NCI-H2029 (cell line): ENCODE data around the gene FLRT1.

Experiments
- DNase-seq: peaks from one replicate; lab custom pipeline; 2025; lab: John Stamatoyannopoulos, UW

FLRT1 gene

DNA sequence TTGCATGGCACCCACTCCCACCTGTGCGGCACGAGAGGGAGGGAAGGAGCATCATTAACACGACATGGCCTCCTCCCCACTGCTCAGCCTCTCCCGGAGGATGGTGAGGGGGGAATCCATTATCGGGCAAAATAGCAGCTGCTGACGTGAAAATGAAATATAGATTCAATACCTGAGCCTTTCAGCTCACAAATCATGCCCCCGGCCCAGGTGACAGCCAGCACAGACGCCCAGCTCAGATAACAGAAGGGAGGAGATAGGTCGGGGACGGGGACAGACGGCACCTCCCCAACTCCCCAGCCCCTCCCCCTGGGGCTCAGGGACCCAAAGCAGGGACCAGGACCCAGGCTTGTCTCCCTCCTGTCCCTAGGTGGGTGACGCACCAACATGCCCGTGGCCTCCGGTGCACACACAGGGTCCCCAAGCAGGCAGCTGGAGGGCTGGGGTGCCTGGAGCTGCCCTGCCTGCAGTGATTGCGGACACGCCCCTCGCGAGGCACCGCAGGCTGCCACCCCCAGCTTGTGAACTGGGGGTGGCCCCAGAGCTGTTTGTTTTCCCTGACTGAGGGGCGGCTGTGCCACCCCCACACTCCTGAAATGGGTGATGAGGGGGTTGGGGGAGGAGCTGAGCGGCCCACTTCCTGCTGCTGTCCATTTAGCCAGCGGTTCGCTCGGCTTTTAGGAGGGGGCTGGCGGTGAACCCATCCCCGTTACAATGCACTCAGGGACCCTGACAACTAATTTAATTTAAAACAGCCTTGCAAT lies 31.7 kb downstream of the FLRT1 start:
- no peak for DNase-seq

DNA sequence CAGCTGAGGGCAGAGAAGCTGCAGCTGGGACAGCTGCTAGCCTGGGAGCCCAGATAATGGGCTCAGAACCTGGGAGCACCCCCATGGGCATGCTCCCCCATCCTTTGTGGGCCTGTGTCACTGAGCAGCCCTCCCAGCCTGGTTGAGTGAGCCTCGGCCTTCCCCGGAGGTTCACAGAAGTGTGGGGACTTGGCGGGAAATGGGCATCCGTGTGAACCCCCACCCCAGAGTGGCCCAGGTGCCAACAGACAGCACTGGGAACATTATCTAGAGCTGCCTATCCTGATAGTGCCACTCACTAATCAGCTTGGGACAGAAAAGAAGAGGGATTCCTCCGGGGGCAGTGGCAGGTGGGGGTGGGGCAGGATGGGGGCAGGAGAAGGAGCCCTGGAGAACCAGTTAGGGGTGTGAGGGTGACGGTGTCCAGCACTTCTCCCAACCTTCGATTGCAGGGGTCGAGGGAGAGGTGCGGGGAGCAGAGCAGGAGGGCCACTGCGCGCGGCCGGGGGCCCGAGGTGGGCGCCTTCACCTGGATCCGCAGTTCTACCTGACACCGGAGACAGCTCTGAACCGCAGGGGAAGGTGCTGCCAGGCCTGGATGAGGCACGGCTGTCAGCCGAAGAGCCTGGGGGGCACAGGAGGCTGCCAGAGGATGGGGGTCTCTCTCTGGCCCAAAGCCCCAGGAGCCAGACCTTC lies 33.1 kb downstream of the FLRT1 start:
- no peak for DNase-seq

DNA sequence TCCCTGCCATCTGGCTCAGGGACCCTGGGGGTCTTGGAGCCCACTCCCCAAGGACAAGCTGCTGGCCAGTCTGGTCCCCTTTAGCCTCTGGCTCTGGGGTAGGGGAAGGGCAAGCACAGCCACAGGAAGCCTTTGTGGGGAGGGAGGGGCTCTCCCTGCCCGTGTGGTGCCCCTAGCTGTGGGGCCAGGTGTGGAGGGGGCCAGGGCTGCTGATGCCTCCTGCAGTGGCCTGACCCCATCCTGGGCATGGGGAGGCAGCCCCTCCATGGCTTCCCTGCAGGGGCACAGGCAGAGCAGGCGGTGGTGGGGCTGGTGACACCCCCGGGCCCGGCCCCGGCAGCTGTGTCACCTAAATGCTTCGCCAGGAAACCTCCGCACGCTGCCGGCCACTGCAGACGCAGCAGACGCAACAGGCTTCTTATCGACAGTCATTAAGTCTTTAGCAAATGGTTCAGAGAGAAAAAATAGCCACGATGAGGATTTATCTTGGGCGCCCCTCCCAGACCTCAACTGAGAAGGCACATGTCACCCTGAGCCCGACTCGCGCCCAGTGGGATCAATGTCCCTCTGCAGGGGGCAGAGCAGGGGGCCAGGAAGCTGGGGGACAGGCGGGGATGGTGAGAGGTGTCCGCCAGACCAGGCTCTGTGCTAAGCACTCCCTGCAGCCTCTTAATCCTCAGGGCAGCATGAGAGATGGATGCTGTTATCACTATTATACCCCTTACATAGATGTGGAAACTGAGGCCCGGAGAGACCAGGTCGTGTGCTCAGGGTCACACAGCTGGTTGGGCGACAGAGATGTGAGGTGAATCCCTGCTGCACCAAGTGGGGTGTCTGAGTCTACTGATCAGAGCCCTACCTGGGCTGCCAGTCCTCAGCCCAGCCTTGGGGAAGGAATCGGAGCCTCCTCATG lies 33.9 kb downstream of the FLRT1 start:
- DNase-seq, result no peak

DNA sequence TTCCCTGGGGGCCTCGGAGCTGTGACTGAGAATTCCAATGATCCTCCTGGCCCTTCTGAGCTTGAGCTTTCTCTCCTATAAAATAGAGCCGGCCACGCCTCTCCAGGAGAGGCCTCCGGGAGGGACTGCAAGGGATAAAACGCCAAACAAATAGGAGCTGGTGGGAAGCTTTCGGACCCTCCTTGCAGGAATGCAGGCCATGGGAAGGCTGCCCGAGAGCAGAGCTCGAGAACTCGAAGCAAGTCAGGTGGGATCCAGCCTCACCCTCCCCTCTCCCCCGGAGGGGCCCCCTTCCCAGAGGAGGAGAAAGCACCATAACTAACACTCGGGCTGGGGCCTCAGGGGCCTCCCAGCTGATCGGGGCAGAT lies 34.6 kb downstream of the FLRT1 start:
- no peak for DNase-seq

DNA sequence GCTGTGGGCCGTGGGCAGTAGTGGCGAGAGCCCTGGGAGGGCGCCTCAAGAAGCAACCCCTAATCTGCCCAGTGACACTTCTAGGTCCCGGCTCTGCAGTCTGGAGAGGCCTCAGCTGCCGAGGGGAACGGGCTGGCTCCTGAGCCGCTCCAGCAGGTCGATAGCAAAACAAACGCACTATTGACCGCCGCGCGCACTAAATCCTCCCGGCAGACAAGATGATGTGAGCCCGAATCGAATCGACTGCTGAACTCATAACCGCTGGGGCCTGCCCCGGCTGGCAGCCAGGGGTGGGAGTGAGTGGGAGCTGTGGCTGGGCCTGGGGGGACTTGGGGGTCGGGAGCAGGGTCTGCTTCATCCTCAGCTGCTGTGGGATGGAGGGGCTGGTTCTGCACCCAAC lies 36.1 kb downstream of the FLRT1 start:
- no peak for DNase-seq

DNA sequence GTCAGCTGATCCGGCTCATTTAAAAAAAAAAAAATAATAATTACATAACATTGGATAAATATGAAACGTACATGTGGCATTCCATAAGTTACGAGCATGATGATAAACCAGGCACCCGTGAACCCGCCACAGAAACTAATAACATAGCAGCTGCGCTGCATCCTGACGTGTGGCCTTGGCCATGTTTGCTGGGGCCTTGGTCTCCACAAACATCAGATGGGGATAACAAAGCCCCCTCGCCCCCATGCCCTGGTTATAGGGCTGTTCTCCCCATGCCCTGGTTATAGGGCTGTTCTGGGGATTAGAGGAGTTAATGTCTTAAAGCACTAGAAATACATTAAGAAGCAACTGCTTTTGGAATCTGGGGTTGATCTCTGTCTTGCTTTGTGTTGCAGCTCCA lies 36.7 kb downstream of the FLRT1 start:
- DNase-seq, result no peak

DNA sequence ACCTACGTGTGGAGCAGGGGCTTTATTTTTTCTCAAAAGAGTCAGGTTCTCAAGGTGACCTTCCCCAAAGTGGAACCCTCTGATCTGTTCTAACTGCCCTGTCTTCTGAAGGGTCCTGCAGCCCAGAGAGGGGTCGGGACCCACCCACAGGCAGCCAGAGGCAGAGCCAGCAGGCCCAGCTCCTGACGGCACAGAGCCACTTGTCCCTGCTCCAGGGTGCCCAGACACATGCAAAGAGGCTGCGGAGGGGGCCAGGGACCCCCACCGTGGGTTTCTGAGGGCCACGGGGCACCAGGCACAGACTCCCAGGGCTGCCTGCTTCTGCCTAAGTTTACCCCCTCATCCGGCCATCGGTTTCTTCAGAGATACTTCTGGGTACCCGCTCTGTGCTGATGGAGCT lies 37.1 kb downstream of the FLRT1 start:
- DNase-seq, result no peak

DNA sequence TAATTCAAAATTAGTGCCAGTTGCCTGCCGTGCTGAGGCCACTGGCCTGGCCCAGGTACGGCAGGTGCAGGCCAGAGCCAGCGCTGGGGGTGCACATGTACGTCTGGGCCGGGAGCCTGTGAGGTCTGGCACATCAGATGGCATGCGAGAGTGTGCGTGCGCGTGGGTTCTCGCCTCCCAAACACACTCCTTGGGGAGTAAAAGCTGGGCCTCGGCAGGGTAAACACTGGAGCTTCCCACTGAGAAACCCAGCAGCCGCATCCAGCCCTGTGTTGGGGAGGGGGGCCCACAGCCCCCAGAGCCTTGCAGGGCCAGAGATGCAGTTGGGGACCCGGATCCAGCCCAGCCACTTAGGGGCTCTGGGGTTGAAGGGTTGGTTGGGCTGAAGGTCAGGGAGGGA lies 37.8 kb downstream of the FLRT1 start:
- DNase-seq, result no peak

DNA sequence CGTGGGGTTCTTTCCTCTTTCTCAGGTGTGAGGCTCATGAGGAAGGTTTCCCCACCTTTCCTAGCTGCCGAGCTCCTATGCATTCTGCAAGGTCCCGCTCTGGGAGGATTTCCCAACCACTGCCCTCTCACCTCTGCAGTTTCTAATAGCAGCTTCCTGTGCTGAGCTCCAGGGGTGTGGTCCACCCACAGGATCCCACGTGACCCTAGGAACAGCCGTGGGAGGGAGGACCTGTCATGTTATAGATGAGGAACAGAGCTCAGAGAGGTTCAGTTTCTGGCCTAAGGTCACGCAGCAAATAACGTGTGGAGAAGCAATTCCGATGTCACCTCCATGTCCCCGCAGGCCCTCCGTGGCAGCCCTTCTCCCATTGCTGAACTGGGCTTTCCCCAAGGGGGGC lies 38.5 kb downstream of the FLRT1 start:
- no peak for DNase-seq

DNA sequence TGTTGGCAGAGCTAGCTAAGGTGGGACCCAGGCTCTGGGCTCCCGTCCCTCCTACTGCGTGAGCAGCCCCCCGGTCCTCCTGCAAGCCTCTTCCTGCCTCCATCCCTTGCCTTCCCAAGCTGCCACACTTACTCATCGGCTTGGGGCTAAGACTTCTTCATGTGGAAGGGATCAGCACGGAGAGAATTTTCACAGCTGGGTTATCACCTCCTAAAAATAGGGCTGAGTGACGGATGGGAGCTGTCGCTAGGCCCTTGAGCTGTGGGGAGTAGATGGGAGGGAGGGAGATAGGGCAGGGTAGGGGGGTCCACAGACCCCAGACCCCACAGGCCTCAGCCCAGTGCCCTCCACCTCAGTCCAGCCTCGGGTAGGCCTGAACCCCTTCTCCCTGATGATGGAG lies 41.0 kb downstream of the FLRT1 start:
- DNase-seq, result no peak

DNA sequence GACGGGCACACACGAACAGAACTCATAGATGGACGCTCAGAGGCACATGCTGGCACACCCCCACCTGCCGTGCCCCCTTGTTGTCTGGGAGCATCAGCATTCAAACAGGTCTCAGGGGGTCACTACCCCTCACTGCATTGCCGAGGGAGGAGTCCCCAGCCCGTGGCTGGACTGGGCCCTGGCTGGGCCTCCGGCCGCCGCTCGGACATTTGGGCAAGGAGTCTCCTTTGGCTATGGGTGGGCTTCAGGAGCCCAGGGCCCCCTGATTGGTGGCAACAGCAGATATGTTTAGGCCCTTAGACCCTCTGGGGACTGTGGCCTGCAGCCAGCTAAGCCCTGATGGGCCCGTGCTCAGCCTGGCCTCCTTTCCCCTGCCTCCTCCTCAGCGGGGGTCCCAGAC lies 41.9 kb downstream of the FLRT1 start:
- DNase-seq, result no peak

DNA sequence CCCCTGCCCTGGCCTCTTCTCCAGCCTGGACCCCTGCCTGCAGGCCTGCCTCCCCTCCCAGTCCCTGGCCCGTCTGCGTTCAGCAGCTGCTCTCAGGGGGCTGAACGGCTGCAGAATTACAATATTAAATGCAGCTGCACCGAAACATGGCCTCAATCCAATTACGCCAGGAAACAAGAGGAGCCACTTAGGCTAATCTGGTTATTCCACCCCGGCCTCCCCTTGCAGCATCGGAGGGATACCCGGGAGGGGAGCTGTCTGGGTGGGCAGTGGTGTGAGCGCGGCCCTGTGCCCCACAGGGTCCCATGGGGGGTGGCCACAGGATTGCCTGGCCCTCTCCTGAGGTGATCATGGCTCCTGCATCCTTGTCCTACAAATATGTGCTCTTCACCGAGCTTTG lies 42.6 kb downstream of the FLRT1 start:
- DNase-seq, result peak; percentile 41

DNA sequence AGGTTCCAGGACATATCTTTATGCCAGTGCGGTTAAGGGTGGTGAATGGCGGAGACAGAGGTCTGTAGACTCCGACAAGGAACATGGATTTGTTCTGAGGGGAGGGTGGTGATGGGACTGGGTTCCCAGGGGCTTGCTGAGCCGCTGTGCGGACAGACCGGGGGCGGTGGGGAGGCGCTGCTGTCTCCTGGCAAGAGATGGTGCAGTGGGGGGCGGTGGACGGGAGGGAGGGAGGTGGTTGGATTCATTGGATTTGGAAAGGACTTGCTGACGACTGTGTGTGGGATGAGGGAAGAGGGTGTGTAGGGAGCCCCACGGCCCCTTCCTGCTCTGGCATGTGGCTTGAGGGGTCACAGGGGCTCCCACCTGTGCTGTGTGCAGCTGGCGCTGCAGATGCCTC lies 43.2 kb downstream of the FLRT1 start:
- DNase-seq, result no peak

DNA sequence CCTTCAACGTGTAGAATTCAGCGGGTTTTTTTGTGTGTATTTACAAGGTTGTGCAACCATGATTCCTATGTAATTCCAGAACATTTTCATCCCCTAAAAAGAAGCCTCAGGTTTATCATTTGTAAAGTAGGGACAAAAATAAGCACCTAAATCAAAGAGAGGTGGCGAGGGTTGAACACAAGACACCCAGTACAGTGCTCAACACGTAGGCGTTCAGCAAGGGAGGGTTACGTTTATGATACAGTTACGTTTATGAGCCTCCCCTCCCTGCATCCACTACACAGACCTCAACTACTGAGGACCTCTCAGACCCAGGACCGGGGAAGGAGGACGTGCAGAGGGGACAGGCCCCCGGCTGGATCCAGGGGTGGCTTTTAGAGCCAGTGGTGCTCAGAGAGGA lies 44.7 kb downstream of the FLRT1 start:
- no peak for DNase-seq

DNA sequence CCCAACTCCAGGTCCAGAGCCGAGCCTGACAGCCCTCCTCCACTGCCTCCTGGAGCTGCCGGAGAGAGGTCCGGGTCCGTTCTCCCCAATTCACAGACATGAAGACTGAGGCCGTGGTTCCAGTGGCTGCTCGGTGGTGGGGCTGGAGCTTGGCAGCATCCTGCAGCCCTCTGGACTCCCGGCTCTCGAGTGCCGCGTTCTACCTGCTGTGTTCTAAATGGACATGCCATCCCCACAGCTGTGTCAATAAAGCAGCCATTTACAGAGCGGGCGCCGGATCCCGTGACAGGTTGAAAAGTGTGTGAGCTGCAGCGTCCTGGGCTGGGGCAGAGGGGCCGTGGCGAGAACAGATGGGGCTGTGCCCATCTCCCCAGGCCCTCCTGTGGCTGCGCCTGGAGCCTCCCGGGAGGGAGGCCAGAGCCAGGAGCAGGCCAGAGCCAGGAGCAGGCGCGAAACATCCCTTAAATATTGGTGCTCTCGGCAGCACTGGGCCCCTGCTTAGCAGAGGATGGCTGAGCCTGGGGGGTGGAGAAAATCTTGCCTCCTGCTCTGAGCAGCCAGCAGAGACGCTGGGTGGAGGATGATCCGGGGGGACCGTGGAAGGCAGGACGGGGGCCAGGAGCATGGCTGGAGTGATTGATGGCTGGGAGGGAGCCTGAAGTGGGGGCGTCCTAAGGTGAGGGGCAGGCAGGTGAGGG lies 46.2 kb downstream of the FLRT1 start:
- peak; percentile 90 for DNase-seq

DNA sequence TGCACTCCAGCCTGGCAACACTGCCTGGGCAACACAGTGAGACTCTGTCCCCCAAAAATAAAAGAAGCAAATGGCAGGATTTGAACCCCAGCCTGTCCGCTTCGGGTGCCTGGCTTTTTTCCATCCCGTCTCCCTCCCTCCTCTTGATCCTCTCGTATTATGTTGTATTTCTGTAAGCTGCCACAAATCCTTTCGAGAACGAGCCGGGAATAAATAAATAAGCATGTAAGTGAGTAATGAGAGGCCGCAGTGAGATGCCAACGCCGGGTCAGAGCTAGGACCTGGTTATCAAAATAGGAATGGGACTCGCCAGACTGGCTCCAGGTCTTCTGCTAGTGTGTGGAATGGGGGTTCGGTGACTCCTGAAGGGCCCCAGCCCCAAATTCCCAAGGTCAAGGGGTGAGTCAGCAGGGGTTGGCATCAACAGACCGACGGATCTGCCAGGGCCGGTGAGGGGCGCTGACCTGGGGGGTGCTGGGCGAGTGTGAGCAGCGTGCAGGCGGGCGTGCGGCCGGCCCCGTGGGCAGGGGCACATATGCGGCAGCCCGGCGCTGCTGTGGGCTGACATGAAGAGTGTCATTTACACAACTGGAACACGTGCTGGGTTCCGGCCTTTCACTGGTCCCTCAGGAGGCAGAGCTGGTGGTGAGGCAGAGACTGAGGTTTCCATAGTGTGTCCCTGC lies 47.8 kb downstream of the FLRT1 start:
- DNase-seq, result no peak

DNA sequence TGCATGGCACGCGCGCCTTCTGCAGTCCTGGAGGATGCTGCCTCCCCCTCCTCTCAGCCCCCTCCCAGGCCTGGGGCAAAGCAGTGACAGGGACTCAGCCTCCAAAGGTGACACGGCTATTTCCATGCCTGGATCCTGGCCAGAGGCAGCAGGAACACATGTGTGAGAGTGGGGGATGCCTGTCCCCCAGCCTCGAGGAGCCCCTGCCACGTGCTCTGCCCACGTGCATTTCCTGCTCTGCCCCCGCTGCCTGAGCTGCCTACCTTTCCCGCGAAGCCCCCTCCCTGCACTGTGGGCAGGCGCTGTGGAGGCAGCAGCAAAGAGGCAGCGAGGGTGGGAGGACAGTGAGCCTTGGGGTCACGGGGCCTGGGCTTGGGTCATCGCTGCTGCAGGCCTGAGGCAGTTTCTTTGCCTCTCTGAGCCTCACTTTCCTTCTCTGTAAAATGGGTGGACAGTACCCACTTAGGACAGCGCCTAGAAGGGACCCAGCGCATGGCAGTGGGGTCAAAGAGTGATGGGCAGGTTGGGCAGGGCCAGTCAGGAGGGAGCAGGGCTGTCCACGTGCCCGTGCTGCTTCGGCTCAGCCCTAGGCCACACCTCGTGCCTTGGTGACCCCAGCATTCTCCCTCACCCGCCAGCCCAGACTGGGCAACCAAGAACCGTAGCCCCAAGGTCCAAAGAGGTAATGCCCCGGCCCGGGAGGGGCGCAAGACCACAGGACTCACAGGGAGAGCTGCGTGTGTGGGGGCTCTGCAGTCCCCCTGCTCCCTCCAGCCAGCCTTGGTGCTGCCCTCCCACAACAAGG lies 48.6 kb downstream of the FLRT1 start:
- DNase-seq, result no peak

DNA sequence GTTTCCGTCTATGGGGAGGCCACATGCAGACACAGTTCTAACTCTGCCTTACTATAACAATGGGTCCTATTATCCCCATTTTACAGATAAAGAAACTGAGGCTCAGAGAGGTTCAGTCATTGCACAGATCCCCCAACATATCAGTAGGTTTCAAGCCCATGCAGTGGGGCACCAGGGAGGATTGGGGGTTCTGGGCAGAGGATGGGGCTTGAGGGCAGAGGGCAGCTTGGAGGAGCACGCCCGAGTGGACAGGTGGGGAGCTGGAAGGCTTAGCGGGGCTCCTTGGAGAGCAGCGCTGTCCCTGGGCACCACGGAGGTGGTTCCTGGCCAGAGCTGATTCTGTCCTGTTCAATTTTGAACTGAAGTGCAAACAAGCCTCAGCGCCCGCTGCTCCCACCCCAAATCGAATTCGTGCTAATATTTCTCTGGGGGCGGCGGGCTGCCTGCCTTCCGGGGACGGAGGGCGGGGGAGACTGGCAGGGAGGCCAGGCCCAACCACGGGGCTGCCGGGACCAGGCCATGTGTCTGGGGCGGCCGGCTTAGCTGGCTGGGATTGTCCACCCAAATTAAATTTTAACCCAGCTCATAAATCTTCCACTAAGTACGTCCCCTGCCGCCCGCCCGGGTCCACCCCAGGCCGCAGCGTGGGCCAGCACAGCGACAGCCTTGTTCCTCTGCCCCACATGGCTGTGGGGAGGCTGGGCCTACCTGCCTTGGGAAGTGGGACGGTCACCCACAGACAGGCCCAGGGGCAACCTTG lies 49.4 kb downstream of the FLRT1 start:
- DNase-seq, result no peak
